Loucy (cell line): ENCODE data around the gene FAM168A.

ENCODE experiments used
- EZH2phosphoT487 ChIP-seq: fragments of 200-600 bp; IDR thresholded peaks from 2 replicates; pipeline ENCODE4 v1.6.1; 2018; ENCODE audit warnings: antibody characterized with exemption, mild to moderate bottlenecking, moderate library complexity, borderline replicate concordance
- TF ChIP-seq, protein P1 (sequence below): fragments of 200-600 bp; sonication (generic); conservative IDR thresholded peaks from 2 replicates; pipeline ENCODE4 v1.5.1; 2014; ENCODE audit warnings: mild to moderate bottlenecking, antibody characterized with exemption, low read length

DNA sequence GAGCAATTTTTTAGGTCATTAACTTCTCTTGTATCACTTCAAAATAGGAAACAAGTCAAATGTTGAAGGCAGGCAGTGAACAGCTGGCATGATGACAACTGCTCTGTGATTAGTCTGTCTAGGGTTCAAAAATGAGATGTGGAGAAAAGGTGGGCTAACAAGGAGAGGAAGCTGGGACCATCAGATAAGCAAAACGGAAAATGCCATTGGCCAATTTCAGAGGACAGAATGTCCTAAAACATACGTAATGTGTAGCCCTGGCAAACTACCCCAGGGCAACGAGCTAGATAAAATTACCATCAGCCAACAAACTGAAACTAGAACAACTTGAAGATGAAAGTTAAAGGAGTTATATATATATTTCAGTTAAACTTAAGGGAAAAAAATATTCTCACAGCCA lies 128.5 kb downstream of the FAM168A start:
- TF ChIP-seq, protein P1, sequence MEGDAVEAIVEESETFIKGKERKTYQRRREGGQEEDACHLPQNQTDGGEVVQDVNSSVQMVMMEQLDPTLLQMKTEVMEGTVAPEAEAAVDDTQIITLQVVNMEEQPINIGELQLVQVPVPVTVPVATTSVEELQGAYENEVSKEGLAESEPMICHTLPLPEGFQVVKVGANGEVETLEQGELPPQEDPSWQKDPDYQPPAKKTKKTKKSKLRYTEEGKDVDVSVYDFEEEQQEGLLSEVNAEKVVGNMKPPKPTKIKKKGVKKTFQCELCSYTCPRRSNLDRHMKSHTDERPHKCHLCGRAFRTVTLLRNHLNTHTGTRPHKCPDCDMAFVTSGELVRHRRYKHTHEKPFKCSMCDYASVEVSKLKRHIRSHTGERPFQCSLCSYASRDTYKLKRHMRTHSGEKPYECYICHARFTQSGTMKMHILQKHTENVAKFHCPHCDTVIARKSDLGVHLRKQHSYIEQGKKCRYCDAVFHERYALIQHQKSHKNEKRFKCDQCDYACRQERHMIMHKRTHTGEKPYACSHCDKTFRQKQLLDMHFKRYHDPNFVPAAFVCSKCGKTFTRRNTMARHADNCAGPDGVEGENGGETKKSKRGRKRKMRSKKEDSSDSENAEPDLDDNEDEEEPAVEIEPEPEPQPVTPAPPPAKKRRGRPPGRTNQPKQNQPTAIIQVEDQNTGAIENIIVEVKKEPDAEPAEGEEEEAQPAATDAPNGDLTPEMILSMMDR = no peak
- TF ChIP-seq EZH2phosphoT487 = no peak
